IMR-90 (cell line): ENCODE data around the gene PMPCB. TPM values are rescaled to one million over a fixed set of nuclear protein-coding genes. Genes with fewer than 3 reads are reported as not detected.

Source experiments
- ATAC-seq: fragments of 200-7000 bp; cut with Tn5 transposase; 2 replicates; pipeline ENCODE4 v1.9.1; 2020; ENCODE audit warnings: low read depth, mild to moderate bottlenecking, moderate library complexity
- BruUV-seq: library from RNA; stranded (reverse); fragments of 400-500 nt; replicated peaks from 2 replicates; lab custom pipeline; 2021; lab: Mats Ljungman, UMichigan
- CTCF ChIA-PET: fragments of 300-600 bp; formaldehyde crosslinking; extraction: SDS; loops from one replicate; lab custom pipeline; 2021; ENCODE audit warnings: antibody characterized with exemption; lab: Yijun Ruan, JAX
- POLR2A ChIA-PET: fragments of 300-600 bp; sonication (Branson Sonifier 250); formaldehyde crosslinking; loops from one replicate; lab custom pipeline; 2022; ENCODE audit warnings: antibody characterized with exemption; ENCODE audit not compliant: unreplicated experiment; lab: Charles Lee
- DNase-seq: peaks from one replicate; pipeline ENCODE4 v3.0.0; 2013
- H2AFZ ChIP-seq: replicated peaks from 2 replicates; pipeline ENCODE3; 2013; ENCODE audit warnings: low read length, mild to moderate bottlenecking; ENCODE audit not compliant: poor library complexity
- H2AK5ac ChIP-seq: 2 replicates; pipeline ENCODE4 v1.6.1; 2013; ENCODE audit warnings: low read depth, low read length, inconsistent platforms
- H2AK9ac ChIP-seq: replicated peaks from 2 replicates; pipeline ENCODE3; 2013; ENCODE audit warnings: mild to moderate bottlenecking, low read depth, low read length, moderate library complexity; ENCODE audit not compliant: poor library complexity
- H2BK120ac ChIP-seq: 2 replicates; pipeline ENCODE4 v1.6.1; 2013; ENCODE audit warnings: low read depth, low read length, inconsistent platforms
- H2BK15ac ChIP-seq: 3 replicates; pipeline ENCODE4 v1.6.1; 2013; ENCODE audit warnings: low read depth, low read length, inconsistent platforms
- H2BK20ac ChIP-seq: 2 replicates; pipeline ENCODE4 v1.6.1; 2013; ENCODE audit warnings: low read depth, mild to moderate bottlenecking, inconsistent platforms, low read length, moderate library complexity
- H2BK5ac ChIP-seq: 2 replicates; pipeline ENCODE4 v1.6.1; 2013; ENCODE audit warnings: mild to moderate bottlenecking, low read depth, low read length, inconsistent platforms; ENCODE audit not compliant: poor library complexity, severe bottlenecking
- H3K14ac ChIP-seq: replicated peaks from 2 replicates; pipeline ENCODE4 v1.6.1; 2013; ENCODE audit warnings: low read depth, low read length, inconsistent platforms
- H3K18ac ChIP-seq: 2 replicates; pipeline ENCODE4 v1.6.1; 2013; ENCODE audit warnings: low read depth, low read length, control low read depth
- H3K23ac ChIP-seq: 2 replicates; pipeline ENCODE4 v1.6.1; 2013; ENCODE audit warnings: low read depth, low read length, inconsistent platforms
- H3K27ac ChIP-seq: 2 replicates; pipeline ENCODE4 v1.5.1; 2013; ENCODE audit warnings: mild to moderate bottlenecking, control low read depth, low read length; ENCODE audit not compliant: insufficient read depth
- H3K27me3 ChIP-seq: 2 replicates; pipeline ENCODE4 v1.6.1; 2013; ENCODE audit warnings: low read length; ENCODE audit not compliant: control insufficient read depth, insufficient read depth
- H3K36me3 ChIP-seq: 2 replicates; pipeline ENCODE4 v1.6.1; 2013; ENCODE audit warnings: low read length, mixed read lengths; ENCODE audit not compliant: control insufficient read depth, insufficient read depth
- H3K4ac ChIP-seq: 2 replicates; pipeline ENCODE4 v1.6.1; 2013; ENCODE audit warnings: low read depth, low read length, inconsistent platforms
- H3K4me1 ChIP-seq: 2 replicates; pipeline ENCODE4 v1.6.1; 2013; ENCODE audit warnings: low read length, mixed read lengths; ENCODE audit not compliant: control insufficient read depth, insufficient read depth
- H3K4me2 ChIP-seq: 2 replicates; pipeline ENCODE4 v1.6.1; 2013; ENCODE audit warnings: low read depth, mild to moderate bottlenecking, control low read depth, low read length, moderate library complexity
- H3K4me3 ChIP-seq: 2 replicates; pipeline ENCODE4 v1.5.1; 2013; ENCODE audit warnings: low read depth, mild to moderate bottlenecking, control low read depth, low read length, moderate library complexity; ENCODE audit not compliant: insufficient read depth
- H3K56ac ChIP-seq: 2 replicates; pipeline ENCODE4 v1.6.1; 2013; ENCODE audit warnings: low read length, inconsistent platforms; ENCODE audit not compliant: insufficient read depth; ENCODE audit errors: extremely low read depth
- H3K79me1 ChIP-seq, 2 experiments: 2 replicates each; pipeline ENCODE4 v1.6.1; 2013; ENCODE audit warnings: low read length in 2 of 2, inconsistent platforms in 1 of 2, low read depth in 1 of 2
- H3K9ac ChIP-seq: 2 replicates; pipeline ENCODE4 v1.6.1; 2013; ENCODE audit warnings: low read depth, low read length, control low read depth
- H3K9me1 ChIP-seq: 2 replicates; pipeline ENCODE4 v1.6.1; 2013; ENCODE audit warnings: low read length, inconsistent platforms; ENCODE audit not compliant: insufficient read depth
- H3K9me3 ChIP-seq: 2 replicates; pipeline ENCODE4 v1.6.1; 2013; ENCODE audit warnings: low read length; ENCODE audit not compliant: control insufficient read depth, insufficient read depth
- H4K20me1 ChIP-seq: 2 replicates; pipeline ENCODE4 v1.6.1; 2013; ENCODE audit warnings: low read length, inconsistent platforms; ENCODE audit not compliant: insufficient read depth
- H4K5ac ChIP-seq: 2 replicates; pipeline ENCODE4 v1.6.1; 2013; ENCODE audit warnings: mild to moderate bottlenecking, low read depth, low read length, control low read depth
- H4K8ac ChIP-seq, 2 experiments: 2 replicates each; pipeline ENCODE4 v1.6.1; 2013; ENCODE audit warnings: low read depth in 2 of 2, low read length in 2 of 2, control low read depth in 1 of 2, inconsistent platforms in 1 of 2
- H4K91ac ChIP-seq: 2 replicates; pipeline ENCODE4 v1.6.1; 2013; ENCODE audit warnings: low read depth, low read length, inconsistent platforms; ENCODE audit not compliant: insufficient read depth
- BHLHE40 ChIP-seq: fragments of 150-350 bp; IDR thresholded peaks from 2 replicates; pipeline ENCODE4 v1.6.1; 2016; ENCODE audit warnings: mild to moderate bottlenecking, low read depth, low read length
- CEBPB ChIP-seq: IDR thresholded peaks from 2 replicates; pipeline ENCODE4 v1.6.1; 2012; ENCODE audit warnings: low read depth, low read length, improper control_type of control experiment
- CHD1 ChIP-seq: IDR thresholded peaks from 2 replicates; pipeline ENCODE4 v1.6.1; 2012; ENCODE audit warnings: low read depth, low read length, improper control_type of control experiment
- CTCF ChIP-seq: conservative IDR thresholded peaks from 2 replicates; pipeline ENCODE4 v1.5.1; 2012; ENCODE audit warnings: mild to moderate bottlenecking, low read depth, low read length, improper control_type of control experiment
- ELK1 ChIP-seq: fragments of 150-350 bp; IDR thresholded peaks from 2 replicates; pipeline ENCODE4 v1.6.1; 2016; ENCODE audit warnings: low read depth, mild to moderate bottlenecking, low read length, moderate library complexity, borderline replicate concordance
- FOS ChIP-seq: fragments of 150-350 bp; IDR thresholded peaks from 2 replicates; pipeline ENCODE4 v1.6.1; 2016; ENCODE audit warnings: low read depth, low read length
- MAFK ChIP-seq: IDR thresholded peaks from 2 replicates; pipeline ENCODE4 v1.6.1; 2012; ENCODE audit warnings: low read depth, low read length, improper control_type of control experiment
- MAZ ChIP-seq: IDR thresholded peaks from 2 replicates; pipeline ENCODE4 v1.6.1; 2012; ENCODE audit warnings: low read depth, mild to moderate bottlenecking, low read length, improper control_type of control experiment, moderate library complexity, borderline replicate concordance
- MXI1 ChIP-seq: IDR thresholded peaks from 2 replicates; pipeline ENCODE4 v1.6.1; 2012; ENCODE audit warnings: low read depth, mild to moderate bottlenecking, low read length, moderate library complexity, borderline replicate concordance
- NFE2L2 ChIP-seq: fragments of 150-350 bp; IDR thresholded peaks from 2 replicates; pipeline ENCODE4 v1.6.1; 2016; ENCODE audit warnings: low read depth, mild to moderate bottlenecking, low read length
- POLR2A ChIP-seq: IDR thresholded peaks from 2 replicates; pipeline ENCODE4 v1.6.1; 2012; ENCODE audit warnings: mild to moderate bottlenecking, low read depth, low read length
- RAD21 ChIP-seq: IDR thresholded peaks from 2 replicates; pipeline ENCODE4 v1.6.1; 2012; ENCODE audit warnings: low read length, improper control_type of control experiment
- RCOR1 ChIP-seq: IDR thresholded peaks from 2 replicates; pipeline ENCODE4 v1.6.1; 2012; ENCODE audit warnings: mild to moderate bottlenecking, low read length, improper control_type of control experiment; ENCODE audit not compliant: insufficient replicate concordance
- RFX5 ChIP-seq: IDR thresholded peaks from 2 replicates; pipeline ENCODE4 v1.8.0; 2012; ENCODE audit warnings: low read depth, mild to moderate bottlenecking, low read length, moderate library complexity
- SMC3 ChIP-seq: fragments of 150-350 bp; IDR thresholded peaks from 2 replicates; pipeline ENCODE4 v1.6.1; 2016; ENCODE audit warnings: low read depth, mild to moderate bottlenecking, antibody characterized with exemption, low read length, moderate library complexity
- USF2 ChIP-seq: fragments of 150-350 bp; IDR thresholded peaks from 2 replicates; pipeline ENCODE4 v1.6.1; 2017; ENCODE audit warnings: mild to moderate bottlenecking, antibody characterized with exemption, low read length, low read depth
- dilution Hi-C: fragments of 300-500 bp; cut with HindIII; formaldehyde crosslinking; loops from one replicate; pipeline ENCODE4 v1.14.3; 2018; ENCODE audit warnings: low sequenced_read_pairs; ENCODE audit not compliant: unreplicated experiment
- in situ Hi-C: fragments of 300-500 bp; cut with MboI; formaldehyde crosslinking; loops from 3 replicates; pipeline ENCODE4 v1.14.3; 2019; ENCODE audit warnings: low sequenced_read_pairs, inconsistent platforms, mixed read lengths
- intact Hi-C: fragments of 100-400 bp; cut with micrococcal nuclease; formaldehyde crosslinking; loops from 2 replicates; pipeline ENCODE4 v1.10.0; 2022
- polyA plus RNA-seq, 3 experiments: library from polyadenylated mRNA; depleted of rRNA; stranded (reverse); fragments of >200 nt; gene quantifications; 2 replicates each; pipeline ENCODE4 v1.2.3, GENCODE V29; 2012; ENCODE audit warnings: low replicate concordance in 1 of 3
- total RNA-seq: library from RNA; depleted of rRNA; stranded (reverse); fragments of >200 nt; gene quantifications from 2 replicates; pipeline ENCODE4 v1.2.3, GENCODE V29; 2012

PMPCB gene
- total and polyA plus RNA-seq, 2 of the 4 experiments (the other 2 are of a cell fraction) = 50.4 to 72.8 TPM

DNA sequence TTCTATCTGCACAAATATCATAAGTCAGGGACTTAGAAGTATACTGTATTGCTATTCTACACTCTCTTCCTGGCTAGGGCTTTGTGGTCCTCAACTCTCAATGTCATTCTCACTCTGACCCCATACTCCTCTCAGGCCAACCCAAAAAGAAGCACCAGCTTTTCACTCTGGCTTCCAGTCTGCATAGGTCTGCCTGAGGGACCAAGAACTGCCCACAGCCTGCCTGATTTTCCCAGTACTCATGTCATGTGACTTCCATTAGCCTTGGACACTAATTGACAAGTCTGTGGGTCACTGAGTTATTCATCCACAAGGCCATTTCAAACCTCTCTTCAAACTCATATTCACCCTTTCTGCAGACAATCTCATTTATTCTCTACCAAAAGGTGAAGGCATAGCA is 19.8 kb downstream of the PMPCB start:
- Histone ChIP-seq H4K5ac (no peak overlapping the region), H2BK5ac (no peak overlapping the region), H2BK120ac (no peak overlapping the region), H2AK5ac (no peak overlapping the region), H3K36me3 (peaks cover 55% of the 10 kb centered on the region), H3K9me1 (no peaks in the 10 kb centered on the region), H3K4me2 (no peak overlapping the region), H3K79me1 (peaks cover 0 to 8% of the 10 kb centered on the region in 2 experiments; a peak in 2 of 4 replicates), H2BK15ac (no peak overlapping the region), H4K20me1 (no peaks in the 10 kb centered on the region; the same call in 1 of the 2 replicates), H3K23ac (no peak overlapping the region), H4K8ac (no peak overlapping the region), H3K18ac (no peak overlapping the region), H3K9me3 (no peaks in the 10 kb centered on the region), H3K27ac (no peak overlapping the region), H2AFZ (no peak overlapping the region), H2AK9ac (no peak overlapping the region), H3K14ac (no peak overlapping the region), H3K9ac (no peak overlapping the region), H2BK20ac (no peak overlapping the region), H3K4me3 (no peak overlapping the region), H3K4ac (no peak overlapping the region), H3K4me1 (no peaks in the 10 kb centered on the region), H3K27me3 (no peaks in the 10 kb centered on the region), H3K56ac (no peak overlapping the region), H4K91ac (no peak overlapping the region)
- no peak for DNase-seq
- in situ Hi-C loops = no loop called here
- intact Hi-C loops = no loop called here
- no TSS peak for BruUV-seq
- no peak for TF ChIP-seq USF2
- no peak for TF ChIP-seq RCOR1
- TF ChIP-seq MXI1 = no peak
- no peak for TF ChIP-seq FOS
- no peak for TF ChIP-seq BHLHE40
- TF ChIP-seq ELK1 = no peak
- TF ChIP-seq MAZ = no peak
- no peak for TF ChIP-seq POLR2A
- no peak for TF ChIP-seq MAFK
- no peak for TF ChIP-seq CEBPB
- no peak for TF ChIP-seq SMC3
- TF ChIP-seq RFX5 = no peak
- TF ChIP-seq CHD1 = no peak
- TF ChIP-seq CTCF = no peak
- TF ChIP-seq NFE2L2 = no peak
- no peak for TF ChIP-seq RAD21
- dilution Hi-C loops = no loop called here
- POLR2A ChIA-PET = no interaction called here
- CTCF ChIA-PET = no interaction called here
- no peak for ATAC-seq
